Lung (tissue), 12 donors: ENCODE measurements around the gene USP24. TPM values are rescaled to one million over a fixed set of nuclear protein-coding genes. Genes with fewer than 3 reads are reported as not detected.

Source experiments
- ATAC-seq: fragments of 200-7000 bp; cut with Tn5 transposase; one replicate; pipeline ENCODE4 v1.9.1; 2020; ENCODE audit warnings: moderate number of reproducible peaks; ENCODE audit not compliant: insufficient read depth, low FRiP score
- DNase-seq, 3 donors: peaks; one replicate each; pipeline ENCODE4 v3.0.0-alpha.2; 2013 to 2017
- H3K27ac ChIP-seq, 2 donors: one replicate each; pipeline ENCODE4 v1.5.1; 2013; ENCODE audit warnings: mild to moderate bottlenecking in 2 of 2, moderate library complexity in 2 of 2, control low read depth in 1 of 2, inconsistent platforms in 1 of 2, low read depth in 1 of 2, low read length in 1 of 2
- H3K27me3 ChIP-seq, 3 donors: one replicate each; pipeline ENCODE4 v1.5.1; 2013; ENCODE audit warnings: low read length in 2 of 3; ENCODE audit not compliant: control insufficient read depth in 3 of 3, insufficient read depth in 3 of 3
- H3K36me3 ChIP-seq, 4 donors: one replicate each; pipeline ENCODE4 v1.5.1; 2013; ENCODE audit warnings: low read length in 4 of 4, mild to moderate bottlenecking in 1 of 4, moderate library complexity in 1 of 4; ENCODE audit not compliant: control insufficient read depth in 4 of 4, insufficient read depth in 4 of 4
- H3K4me1 ChIP-seq, 5 donors: one replicate each; pipeline ENCODE4 v1.5.1; 2013; ENCODE audit warnings: low read length in 5 of 5, mild to moderate bottlenecking in 2 of 5, moderate library complexity in 1 of 5; ENCODE audit not compliant: control insufficient read depth in 5 of 5, insufficient read depth in 5 of 5
- H3K4me3 ChIP-seq: one replicate; pipeline ENCODE4 v1.5.1; 2013; ENCODE audit warnings: mild to moderate bottlenecking, control low read depth, moderate library complexity
- H3K9ac ChIP-seq, 2 donors: one replicate each; pipeline ENCODE4 v1.5.1; 2013; ENCODE audit warnings: low read length in 2 of 2, control low read depth in 1 of 2; ENCODE audit not compliant: insufficient read depth in 1 of 2
- H3K9me3 ChIP-seq, 4 donors: one replicate each; pipeline ENCODE4 v1.5.1; 2013; ENCODE audit warnings: low read length in 3 of 4, mild to moderate bottlenecking in 1 of 4, moderate library complexity in 1 of 4; ENCODE audit not compliant: control insufficient read depth in 4 of 4, insufficient read depth in 3 of 4
- CTCF ChIP-seq: IDR thresholded peaks from 2 replicates; pipeline ENCODE4 v1.5.1; 2012; ENCODE audit warnings: mild to moderate bottlenecking; ENCODE audit errors: control extremely low read depth, extremely low read depth
- WGBS, 2 donors: extraction: QIAGEN DNeasy Blood & Tissue Kit; methylation state at CpG; one replicate each; pipeline ENCODE4 v1.1.7; 2013; 5-methylcytosine and 5-hydroxymethylcytosine counted together
- polyA plus RNA-seq, 2 donors: library from polyadenylated mRNA; stranded (reverse); fragments of 200-250 nt; gene quantifications; one replicate each; pipeline ENCODE4 v1.2.1, GENCODE V29; 2013
- total RNA-seq, 2 donors: library from RNA; depleted of rRNA in 1 of 2; stranded (reverse); fragments of >200 nt in 1 of 2; gene quantifications; one replicate each; pipeline ENCODE4 v1.2.1, GENCODE V29; 2014 to 2021
- donor health status: control.
- donor health status: control.
- donor health status: Bipolar disorder and iron deficiency.
- donor health status: healthy.
- donor health status: DM: yes; HTN: yes; CAD: no.

USP24 gene
- total and polyA plus RNA-seq, 4 donors: 7.8 to 77.8 (median 23.6) TPM

- H3K4me3 ChIP-seq: no peak overlapping the region
- H3K4me1 ChIP-seq: no peaks in the 10 kb centered on the region
- H3K9me3 ChIP-seq: no peaks in the 10 kb centered on the region
- no peak overlapping the region for H3K27ac ChIP-seq
- H3K27me3 ChIP-seq: peaks cover 0 to 2% (median 0%) of the 10 kb centered on the region in 3 donors
- no peak for ATAC-seq
- H3K36me3 ChIP-seq: no peaks in the 10 kb centered on the region
- no peak for TF ChIP-seq CTCF
- no peak overlapping the region for H3K9ac ChIP-seq
- no peak for DNase-seq
- WGBS, 2 donors: 86 to 95% methylated on average over 2 of the region's 2 CpGs
These were observed 28.5 kb upstream of the USP24 start for GRCh38 chr1:55243655-55244054.

- WGBS, 2 donors: 87 to 90% methylated on average over 2 of the region's 2 CpGs
These were observed 24.4 kb upstream of the USP24 start for GRCh38 chr1:55239548-55239947.

GRCh38 chr1:55235722-55236121 lies 20.6 kb upstream of the USP24 start:
- Histone ChIP-seq H3K27me3 (peaks cover 0 to 3% (median 0%) of the 10 kb centered on the region in 3 donors), H3K9ac (no peak overlapping the region), H3K4me1 (no peaks in the 10 kb centered on the region), H3K9me3 (no peaks in the 10 kb centered on the region), H3K36me3 (no peaks in the 10 kb centered on the region), H3K4me3 (no peak overlapping the region), H3K27ac (no peak overlapping the region)
- ATAC-seq: no peak
- peak in 1 of 3 donors; percentile 40 for DNase-seq
- no peak for TF ChIP-seq CTCF
- WGBS, 2 donors: 44 to 61% methylated on average over 4 of the region's 4 CpGs

More at GRCh38 chr1:55239548-55239947, 24.4 kb upstream of the USP24 start:
- Histone ChIP-seq H3K27me3 (no peaks in the 10 kb centered on the region), H3K4me1 (no peaks in the 10 kb centered on the region), H3K9me3 (no peaks in the 10 kb centered on the region), H3K4me3 (no peak overlapping the region), H3K9ac (no peak overlapping the region), H3K36me3 (no peaks in the 10 kb centered on the region), H3K27ac (no peak overlapping the region)
- no peak for ATAC-seq
- no peak for DNase-seq
- no peak for TF ChIP-seq CTCF

GRCh38 chr1:55234016-55234415 lies 18.9 kb upstream of the USP24 start:
- no peak for DNase-seq
- Histone ChIP-seq H3K27me3 (peaks cover 0 to 3% (median 0%) of the 10 kb centered on the region in 3 donors), H3K9me3 (no peaks in the 10 kb centered on the region), H3K4me3 (no peak overlapping the region), H3K27ac (no peak overlapping the region), H3K9ac (no peak overlapping the region), H3K4me1 (no peaks in the 10 kb centered on the region), H3K36me3 (no peaks in the 10 kb centered on the region)
- WGBS, 2 donors: 97 to 98% methylated on average over 3 of the region's 3 CpGs
- no peak for TF ChIP-seq CTCF
- no peak for ATAC-seq
